GM18508 (cell line): ENCODE data around the gene POMT1.
"Not testable (repeated sequence)": the region's sequence is repeated elsewhere in the genome, so short reads cannot be mapped to it uniquely, and the experiment has no call there.

ENCODE experiments used
- ATAC-seq: cut with Tn5 transposase; IDR thresholded peaks from one replicate; pipeline ENCODE4 v1.9.1; 2021; ENCODE audit warnings: moderate number of reproducible peaks; ENCODE audit not compliant: insufficient read depth, unreplicated experiment

Gene POMT1

DNA sequence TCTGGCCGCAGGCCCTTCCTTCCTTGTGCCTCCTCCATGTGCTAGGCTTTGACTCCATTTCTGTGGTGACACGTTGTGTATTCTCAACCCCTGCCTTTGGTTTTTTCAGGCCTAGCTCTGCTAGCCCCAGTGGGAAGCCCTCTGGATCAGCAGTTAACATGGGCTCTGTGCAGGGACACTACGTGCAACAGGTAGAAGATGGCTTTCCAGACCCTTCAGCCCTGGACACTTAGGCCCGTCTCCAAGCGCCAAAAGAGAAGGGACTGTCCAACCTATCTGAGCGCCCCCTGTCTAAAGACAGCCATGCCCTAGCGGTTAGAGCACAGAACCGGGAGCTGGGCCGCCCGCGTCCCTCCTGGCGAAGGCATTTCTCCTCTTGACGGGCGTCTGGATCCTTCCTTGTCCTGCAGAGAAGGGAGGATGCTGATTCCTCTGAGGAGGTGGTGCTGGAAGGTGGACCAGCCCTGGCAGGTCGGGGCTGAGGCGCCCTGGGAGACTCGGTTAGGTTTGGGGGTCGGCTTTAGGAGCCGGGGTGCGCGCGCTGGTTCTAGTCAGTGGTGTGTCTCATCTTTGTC lies 8.3 kb upstream of the POMT1 start:
- no peak for ATAC-seq

DNA sequence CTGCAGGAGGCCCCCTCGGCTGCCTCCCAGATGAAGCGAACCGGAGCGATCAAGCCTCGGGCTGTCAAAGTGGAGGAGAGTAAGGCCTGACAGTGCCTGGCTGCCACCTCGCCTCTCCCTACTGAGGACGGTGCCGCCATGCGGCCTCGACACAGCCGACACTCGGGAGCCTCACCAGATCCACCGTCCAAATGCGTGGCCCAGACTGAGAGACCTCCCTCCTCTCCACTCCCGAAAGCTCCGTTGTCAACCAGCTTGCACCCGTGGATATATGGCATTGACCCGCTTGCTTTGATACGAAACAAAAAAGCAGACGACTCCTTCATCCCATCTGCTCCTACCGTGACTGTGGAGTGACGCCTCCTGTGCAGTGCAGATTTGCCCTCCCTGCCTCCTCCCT lies 6.9 kb upstream of the POMT1 start:
- no peak for ATAC-seq

DNA sequence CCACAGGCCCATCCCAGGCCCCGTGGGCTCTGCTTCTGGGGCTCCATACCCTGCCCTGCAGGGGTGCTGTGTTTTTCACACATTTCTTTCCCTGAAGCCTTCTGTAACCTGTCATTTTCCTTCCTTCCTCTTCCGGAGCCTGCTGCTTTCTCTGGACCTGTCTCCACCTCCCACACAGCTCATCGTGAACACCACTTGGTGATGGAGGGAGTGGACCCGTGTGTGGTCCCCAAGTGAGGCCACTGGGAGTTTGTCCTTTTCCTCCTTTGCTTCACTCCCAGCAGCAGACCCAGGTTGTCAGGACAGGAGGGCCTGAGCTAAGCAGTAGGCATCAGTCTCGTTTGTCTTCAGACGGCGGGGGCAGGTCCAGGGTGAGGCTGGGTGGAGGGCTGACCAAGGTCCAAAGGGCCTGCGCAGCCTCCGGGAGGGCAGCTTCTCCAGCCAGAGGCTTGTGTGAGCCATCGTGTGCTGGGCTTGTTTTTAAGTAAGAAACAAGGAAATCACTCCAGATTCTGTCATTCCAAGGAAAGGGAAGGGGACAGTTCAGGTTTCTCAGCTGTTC lies 5.8 kb upstream of the POMT1 start:
- ATAC-seq = no peak

DNA sequence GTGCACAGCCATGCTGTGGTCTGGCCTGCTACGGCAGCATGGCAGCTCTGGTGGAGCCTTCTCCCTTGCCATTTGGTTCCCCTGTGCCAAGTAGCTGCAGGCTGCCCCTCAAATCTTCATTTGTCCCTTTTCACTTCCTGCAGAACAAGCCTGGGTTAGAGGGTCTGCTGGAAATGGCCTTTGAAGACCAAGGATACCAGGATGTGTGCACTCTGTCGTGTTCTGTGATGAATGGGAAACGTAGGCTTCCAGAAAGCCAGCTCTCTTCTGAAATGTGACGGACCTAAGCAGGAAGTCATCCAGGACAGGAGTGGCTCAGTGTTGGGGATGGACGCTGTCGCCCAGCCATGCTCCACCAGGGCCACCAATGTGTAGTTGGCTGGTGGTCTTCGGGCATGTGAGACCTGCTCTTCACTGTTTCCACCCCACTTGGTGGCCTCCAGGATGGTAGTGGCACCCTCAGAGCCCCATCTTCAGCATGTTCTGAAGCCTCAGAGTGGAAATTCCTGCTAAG lies 3.4 kb upstream of the POMT1 start:
- ATAC-seq = no peak

DNA sequence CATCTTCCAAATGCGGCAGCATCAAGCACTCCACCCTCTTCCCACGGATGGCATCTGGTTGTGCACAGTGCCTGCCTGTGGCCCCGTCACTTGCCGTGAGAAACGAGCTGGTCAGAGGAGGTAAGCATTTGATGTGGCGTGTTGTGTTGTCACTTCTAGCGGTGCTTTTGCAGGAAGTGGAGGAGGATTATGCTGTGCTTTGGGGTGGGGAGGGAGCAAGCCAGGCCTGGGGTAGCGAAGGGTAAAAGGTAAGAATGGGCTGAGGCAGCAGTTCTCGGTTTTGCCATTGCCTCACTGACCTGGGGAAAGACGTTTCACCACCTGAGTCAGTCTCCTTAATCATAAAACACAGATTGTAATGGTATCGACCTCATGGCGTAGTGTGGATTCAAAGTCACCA lies 2.3 kb upstream of the POMT1 start:
- ATAC-seq = no peak

DNA sequence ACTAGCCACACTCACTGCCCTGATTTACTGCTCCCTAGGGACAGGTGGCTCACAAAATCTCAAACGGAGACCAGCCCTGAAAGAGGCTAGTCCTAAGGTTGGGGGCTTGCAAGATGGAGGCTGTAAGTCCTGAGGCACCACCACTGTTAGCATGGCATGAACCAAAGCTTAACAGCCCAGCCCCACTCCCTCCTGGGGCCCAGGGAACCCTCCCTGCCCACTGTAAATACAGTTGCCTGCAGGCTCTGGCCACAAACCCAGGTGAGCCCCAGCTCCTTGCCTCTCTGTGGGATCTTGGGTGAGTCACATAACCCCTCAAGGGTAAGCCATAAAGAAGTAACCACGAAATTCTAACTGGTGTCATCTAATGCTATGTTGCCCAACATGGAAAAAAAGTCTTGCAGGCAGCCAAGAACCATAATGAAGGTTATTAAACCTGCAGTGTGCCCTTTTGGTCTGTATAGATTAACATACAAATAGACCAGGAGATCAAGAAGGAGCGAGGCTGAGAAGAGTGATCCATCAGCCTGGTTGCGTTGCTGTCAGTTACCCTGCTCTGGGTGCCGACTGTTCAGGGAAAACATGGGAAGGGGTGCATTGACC lies 1.7 kb upstream of the POMT1 start:
- no peak for ATAC-seq

DNA sequence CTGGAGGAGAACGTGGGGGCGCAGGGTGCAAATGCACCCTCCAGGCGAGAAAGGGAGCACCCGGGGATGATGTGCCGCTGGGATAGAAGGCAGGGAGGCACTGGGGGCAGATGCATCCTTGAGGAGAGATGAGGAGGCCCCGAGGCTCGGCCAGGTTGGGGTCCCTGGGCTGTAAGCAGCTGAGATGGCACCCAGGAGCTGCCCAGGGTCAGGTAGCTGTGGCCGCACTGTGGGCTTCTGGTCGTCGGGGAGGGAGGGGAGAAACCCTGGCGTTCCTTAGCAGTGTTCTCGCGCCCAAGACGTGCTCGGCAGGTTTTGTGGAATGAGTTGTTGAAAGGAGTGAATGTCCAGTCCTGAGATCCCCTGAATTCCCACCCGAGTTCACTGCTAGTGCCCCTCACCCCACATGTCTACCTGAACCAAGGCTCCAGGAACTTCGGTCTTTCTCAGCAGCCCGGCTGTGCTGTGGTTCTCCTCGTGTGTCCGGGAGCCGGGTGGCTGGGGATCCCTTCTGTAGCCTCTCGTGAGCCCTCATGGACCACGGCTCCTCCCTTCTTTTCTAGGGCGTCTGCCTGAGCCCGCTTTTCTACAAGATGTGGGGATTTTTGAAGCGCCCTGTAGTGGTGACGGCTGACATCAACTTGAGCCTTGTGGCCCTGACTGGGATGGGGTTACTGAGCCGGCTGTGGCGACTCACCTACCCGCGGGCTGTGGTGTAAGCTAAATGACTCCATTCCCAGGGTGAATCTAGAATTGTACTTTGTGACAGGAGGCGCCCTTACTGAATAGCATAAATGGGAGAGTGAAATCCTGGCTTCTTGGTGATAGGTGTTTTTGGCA lies 1.1 kb downstream of the POMT1 start:
- ATAC-seq = no peak

DNA sequence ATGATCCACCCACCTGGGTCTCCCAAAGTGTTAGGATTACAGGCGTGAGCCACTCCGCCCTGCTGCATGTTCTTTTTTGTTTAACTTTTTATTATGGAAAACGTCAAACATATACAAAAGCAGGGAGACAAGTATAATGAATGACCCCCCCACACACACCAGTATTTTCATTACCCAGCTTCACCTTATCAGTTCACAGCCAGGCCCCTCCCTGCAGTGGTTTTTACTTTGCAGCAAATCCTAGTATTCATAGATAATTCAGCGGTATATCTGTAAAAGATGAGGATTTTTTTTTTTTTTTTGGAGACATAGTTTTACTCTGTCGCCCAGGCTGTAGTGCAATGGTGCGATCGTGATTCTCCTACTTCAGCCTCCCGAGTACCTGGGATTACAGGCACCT lies 2.3 kb downstream of the POMT1 start:
- ATAC-seq = no peak

DNA sequence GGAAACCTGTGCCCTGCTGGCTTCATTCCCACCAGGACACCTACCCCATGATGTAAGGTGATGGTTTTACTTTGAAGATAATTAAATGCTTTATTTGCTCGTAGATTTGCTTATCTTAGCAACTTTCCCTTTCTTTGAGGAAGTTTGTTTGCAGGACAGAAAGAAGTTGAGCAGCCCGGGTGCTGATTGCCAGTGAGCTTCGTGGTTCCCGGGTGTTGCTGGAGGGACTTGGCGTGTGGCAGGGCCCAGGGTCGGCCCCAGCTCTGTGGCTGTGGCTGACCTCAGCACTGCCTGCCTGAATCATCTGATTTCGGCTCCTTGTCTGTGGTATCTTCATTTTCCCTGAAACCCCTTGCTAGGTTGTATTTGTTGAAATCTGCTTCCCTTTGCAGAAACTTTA lies 8.7 kb downstream of the POMT1 start:
- ATAC-seq = no peak

DNA sequence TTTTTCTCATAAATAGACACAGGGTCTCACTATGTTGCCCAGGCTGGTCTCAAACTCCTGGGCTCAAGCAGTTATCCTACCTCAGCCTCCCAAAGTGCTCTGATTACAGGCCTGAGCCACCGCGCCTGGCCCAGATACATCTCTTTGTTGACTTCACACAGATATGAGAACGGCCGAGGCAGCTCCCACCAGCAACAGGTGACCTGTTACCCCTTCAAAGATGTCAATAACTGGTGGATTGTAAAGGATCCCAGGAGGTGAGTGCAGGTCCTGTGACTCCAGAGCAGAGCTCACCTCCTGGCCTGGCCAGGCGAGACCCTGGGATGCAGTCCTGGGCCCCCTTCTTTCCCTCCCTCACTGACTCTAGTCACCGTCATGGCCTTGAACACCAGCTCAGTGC lies 9.2 kb downstream of the POMT1 start:
- ATAC-seq = no peak

DNA sequence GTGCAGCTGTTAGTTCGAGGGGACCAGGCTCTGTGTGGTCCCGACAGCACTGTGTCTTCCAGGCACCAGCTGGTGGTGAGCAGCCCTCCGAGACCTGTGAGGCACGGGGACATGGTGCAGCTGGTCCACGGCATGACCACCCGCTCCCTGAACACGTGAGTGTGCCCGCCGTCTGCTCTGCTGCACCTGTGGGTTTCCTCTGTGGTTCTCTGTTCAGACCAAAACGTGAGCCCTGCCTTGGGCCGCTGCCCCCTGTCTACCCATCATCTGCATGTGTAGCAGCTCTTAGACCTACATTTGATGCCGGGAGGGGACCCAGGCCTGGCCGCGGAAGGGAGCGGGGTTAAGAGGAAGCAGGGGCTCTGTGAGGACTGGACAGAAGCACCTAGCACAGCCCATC lies 10.5 kb downstream of the POMT1 start:
- ATAC-seq = no peak

DNA sequence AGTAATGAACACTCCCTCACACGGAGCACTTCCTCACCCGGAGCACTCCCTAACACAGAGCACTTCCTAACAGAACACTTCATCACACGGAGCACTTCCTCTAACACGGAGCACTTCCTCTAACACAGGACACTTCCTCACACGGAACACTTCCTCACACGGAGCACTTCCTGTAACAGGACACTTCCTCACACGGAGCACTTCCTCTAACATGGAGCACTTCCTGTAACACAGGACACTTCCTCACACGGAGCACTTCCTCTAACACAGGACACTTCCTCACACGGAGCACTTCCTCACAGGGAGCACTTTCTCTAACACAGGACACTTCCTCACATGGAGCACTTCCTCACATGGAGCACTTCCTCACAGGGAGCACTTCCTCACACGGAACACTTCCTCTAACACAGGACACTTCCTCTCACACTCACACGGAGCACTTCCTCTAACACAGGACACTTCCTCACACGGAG lies 12.9 kb downstream of the POMT1 start:
- not testable (repeated sequence) for ATAC-seq

DNA sequence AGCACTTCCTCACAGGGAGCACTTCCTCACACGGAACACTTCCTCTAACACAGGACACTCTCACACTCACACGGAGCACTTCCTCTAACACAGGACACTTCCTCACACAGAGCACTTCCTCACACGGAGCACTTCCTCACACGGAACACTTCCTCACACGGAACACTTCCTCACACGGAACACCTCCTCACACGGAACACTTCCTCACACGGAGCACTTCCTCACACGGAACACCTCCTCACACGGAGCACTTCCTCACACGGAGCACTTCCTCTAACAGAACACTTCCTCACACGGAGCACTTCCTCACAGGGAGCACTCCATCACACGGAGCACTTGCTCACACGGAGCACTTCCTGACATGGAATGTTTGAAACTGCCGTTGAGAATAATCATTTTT lies 13.4 kb downstream of the POMT1 start:
- ATAC-seq = no peak

DNA sequence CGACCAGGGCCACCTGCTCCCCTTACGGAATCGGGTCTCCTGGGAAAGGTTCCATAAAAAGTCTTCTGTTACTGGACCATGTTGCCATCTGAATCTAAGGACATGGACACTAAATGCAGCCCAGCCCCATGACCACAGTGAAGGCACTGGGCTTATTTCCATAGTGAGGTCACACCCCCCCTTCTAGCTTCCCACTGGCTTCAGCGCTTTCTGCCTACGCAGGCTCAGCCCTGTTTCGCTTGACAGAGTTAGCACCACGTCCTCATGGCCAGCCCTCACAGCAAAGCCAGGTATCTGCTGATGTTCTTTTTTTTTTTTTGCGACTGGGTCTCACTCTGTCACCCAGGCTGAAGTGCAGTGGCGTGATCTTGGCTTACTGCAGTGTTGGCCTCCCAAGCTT lies 14.2 kb downstream of the POMT1 start:
- ATAC-seq = no peak

DNA sequence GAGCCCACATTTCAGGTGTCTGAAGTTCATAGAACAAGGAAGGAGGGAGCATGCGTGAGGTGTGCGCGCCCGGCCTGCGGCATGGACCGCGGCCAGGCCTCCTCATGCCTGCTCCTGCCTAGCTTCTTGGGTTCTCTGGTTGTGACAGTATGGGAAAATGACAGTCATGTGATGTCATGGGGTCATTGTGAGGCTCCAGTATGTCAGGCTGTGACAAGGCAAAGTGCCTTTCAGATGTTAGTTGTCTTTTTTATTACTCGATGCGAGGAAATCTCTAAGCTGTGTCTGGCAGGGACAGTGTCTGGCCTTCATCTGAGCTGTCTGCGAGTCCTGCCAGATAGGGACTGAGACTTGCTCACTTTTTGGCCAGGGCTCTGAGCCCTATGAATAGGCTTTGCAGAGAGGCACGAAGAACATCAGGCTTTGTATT lies 15.1 kb downstream of the POMT1 start:
- ATAC-seq = no peak

DNA sequence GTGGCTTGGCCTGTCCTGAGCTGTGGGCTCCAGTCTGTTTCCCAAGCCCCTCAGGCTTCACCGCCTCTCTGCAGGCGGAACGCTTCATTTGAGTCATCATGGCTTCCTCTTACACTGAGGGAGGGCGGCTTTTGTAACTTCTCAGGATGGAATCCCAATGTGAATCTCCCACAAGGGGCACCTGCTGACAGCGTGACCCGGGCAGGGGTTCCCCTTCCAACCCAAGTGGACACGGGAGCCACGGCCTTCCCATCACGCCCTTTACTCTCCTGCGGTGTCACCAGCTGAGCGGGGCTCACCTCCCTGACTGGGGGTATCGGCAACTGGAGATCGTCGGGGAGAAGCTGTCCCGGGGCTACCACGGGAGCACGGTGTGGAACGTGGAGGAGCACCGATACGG lies 15.8 kb downstream of the POMT1 start:
- no peak for ATAC-seq

DNA sequence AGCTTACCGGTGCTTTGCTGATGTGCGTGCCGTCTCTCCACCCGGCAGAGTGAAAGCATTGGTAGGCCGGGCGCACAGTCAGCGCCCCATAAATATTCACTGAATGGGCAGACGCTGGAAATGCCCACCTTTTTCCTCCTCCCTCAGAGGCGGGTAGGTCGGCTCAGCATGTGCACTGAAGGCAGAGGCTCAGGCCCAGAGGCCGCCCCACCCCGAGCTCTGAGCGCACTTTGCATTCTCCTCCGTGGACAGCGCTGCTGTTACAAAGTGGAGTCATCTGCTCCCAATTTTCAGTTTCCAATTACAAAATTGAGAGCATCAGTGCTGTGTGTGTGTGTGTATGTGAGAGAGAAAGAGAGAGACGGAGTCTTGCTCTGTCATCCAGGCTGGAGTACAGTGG lies 17.8 kb downstream of the POMT1 start:
- no peak for ATAC-seq

DNA sequence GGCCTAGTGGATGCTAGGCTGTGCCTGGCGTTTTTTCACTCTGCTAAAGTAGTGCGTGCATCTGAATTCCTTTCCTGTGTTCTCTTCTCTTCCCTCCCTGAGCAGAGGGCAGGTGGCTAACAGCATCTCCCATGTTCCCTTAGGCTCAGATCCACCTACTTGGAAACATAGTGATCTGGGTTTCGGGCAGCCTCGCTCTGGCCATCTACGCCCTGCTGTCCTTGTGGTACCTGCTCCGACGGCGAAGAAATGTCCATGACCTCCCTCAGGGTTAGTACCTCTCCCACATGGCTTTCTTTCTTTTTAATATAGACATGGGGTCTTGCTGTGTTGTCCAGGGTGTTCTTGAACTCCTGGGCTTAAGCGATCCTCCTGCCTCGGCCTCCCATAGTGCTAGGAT lies 18.5 kb downstream of the POMT1 start:
- ATAC-seq = no peak

DNA sequence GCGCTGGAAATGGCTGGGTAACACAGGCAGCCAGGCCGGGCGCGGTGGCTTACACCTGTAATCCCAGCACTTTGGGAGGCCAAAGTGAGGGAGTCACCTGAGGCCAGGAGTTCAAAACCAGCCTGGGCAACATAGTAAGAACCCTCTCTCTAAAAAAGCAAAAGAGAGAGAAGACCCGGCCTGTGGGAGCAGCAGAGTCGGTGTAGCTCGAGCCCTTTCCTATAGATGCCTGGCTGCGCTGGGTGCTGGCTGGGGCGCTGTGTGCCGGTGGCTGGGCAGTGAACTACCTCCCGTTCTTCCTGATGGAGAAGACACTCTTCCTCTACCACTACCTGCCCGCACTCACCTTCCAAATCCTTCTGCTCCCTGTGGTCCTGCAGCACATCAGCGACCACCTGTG lies 19.1 kb downstream of the POMT1 start:
- no peak for ATAC-seq

DNA sequence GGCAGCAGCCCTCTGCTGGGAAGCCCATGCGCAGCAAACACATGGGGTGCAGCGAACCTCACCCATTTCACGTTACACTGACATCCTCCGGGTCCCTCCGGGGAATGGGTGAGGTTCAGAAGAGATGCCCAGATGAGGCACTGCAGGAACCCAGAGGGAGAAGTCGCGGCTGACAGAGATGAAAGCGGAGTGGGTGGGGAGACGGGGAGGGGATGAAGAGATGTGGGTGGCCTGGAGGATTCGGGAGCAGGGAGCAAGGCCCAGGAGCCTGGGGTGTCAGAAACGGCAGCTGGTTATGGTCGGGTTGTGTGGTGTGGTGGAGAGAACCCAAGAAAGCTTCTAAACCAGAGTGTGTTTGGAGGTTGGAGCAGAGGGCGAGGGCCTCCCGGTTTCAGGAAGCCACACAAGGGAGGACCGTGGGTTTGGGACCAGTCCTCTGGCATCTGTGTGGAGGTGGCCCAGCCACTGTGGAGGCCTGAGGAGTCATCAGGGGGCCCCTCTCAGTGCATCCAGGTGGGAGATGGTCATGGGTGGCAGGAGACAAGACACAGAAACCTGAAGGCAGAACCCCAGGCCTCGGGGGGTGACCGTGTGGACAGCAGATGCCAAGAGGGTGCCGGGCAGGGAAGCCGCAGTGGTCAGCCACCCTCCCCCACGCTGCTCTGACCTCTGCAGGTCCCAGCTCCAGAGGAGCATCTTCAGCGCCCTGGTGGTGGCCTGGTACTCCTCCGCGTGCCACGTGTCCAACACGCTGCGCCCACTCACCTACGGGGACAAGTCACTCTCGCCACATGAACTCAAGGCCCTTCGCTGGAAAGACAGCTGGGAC lies 19.8 kb downstream of the POMT1 start:
- ATAC-seq = no peak
